Measurements from ENCODE around the gene MYO7A. TPM values are rescaled to one million over a fixed set of nuclear protein-coding genes. Genes with fewer than 3 reads are reported as not detected.

The MYO7A gene
- total and polyA plus RNA-seq, 2 of the 8 experiments (the other 6 are each of a cell fraction or from before 2014, with no cell fraction given) = 1.5 to 1.9 TPM

GRCh38 chr11:77138106-77138649 is 10.1 kb downstream of the MYO7A start:
- H3K27ac ChIP-seq (ENCODE audit: low read depth, low read length) = no peak overlapping the region
- no peak overlapping the region for H4K8ac ChIP-seq (ENCODE audit: extremely low read depth, insufficient read depth, low read length)
- H4K20me1 ChIP-seq (replicated peaks in 1 of 2; ENCODE audit: control insufficient read depth in 1 of 2, insufficient read depth in 2 of 2, low read length in 2 of 2) = no peaks in the 10 kb centered on the region
- no peaks in the 10 kb centered on the region for H3K9me3 ChIP-seq (ENCODE audit: insufficient read depth in 2 of 2, low read depth in 1 of 2, low read length in 1 of 2)
- no peak overlapping the region for H2BK15ac ChIP-seq (ENCODE audit: low read length)
- no peak overlapping the region for H2BK12ac ChIP-seq (ENCODE audit: low read depth, low read length)
- no peaks in the 10 kb centered on the region for H3K36me3 ChIP-seq (ENCODE audit: control insufficient read depth in 2 of 4, insufficient read depth in 4 of 4, low read length in 3 of 4)
- DNase-seq (ENCODE audit: low read depth in 1 of 2, low spot score in 2 of 2) (no peak), FAIRE-seq (no peak)
- POLR2A ChIA-PET (ENCODE audit: partially characterized antibody) = no interaction called here
- H3K79me1 ChIP-seq (ENCODE audit: low read depth, low read length) = no peaks in the 10 kb centered on the region
- WGBS, 2 experiments (ENCODE audit: extremely low coverage in 1 of 2, insufficient coverage in 1 of 2, insufficient read length in 1 of 2, insufficient replicate concordance in 2 of 2, low coverage in 1 of 2, low lambda C conversion rate in 2 of 2, missing lambda C conversion rate in 1 of 2) = 83% methylated on average over 9 of the region's 55 CpGs; no CpG with 5 or more reads in 1 of the 2 experiments
- H3K79me2 ChIP-seq (ENCODE audit: control insufficient read depth in 1 of 2, insufficient read depth in 2 of 2, low read length in 2 of 2) = no peaks in the 10 kb centered on the region
- no peaks in the 10 kb centered on the region; the same call in 1 of the 2 replicates for H3K23me2 ChIP-seq (ENCODE audit: low read depth, low read length)
- CTCF ChIA-PET (ENCODE audit: partially characterized antibody) = interaction anchor here (4.1 to 12.4 kb wide), 3 partner anchors 10 to 51 kb away, joined by 45 to 248 read pairs (median 48); partner anchors contain the start of gene MYO7A
- H2BK20ac ChIP-seq (ENCODE audit: low read length) = no peak overlapping the region
- H2AK5ac ChIP-seq (ENCODE audit: low read depth, low read length) = no peak overlapping the region
- no peak overlapping the region for H2AFZ ChIP-seq (ENCODE audit: low read length)
- no peak overlapping the region for H3K56ac ChIP-seq (replicated peaks; ENCODE audit: insufficient read length, low read depth, low read length)
- no peak overlapping the region for H4K5ac ChIP-seq (ENCODE audit: insufficient read length, low read depth, low read length)
- no peak overlapping the region for H3K4ac ChIP-seq (replicated peaks; ENCODE audit: insufficient read length, low read depth, low read length)
- no peak overlapping the region for H3K18ac ChIP-seq (ENCODE audit: extremely low read depth, low read length)
- H4K91ac ChIP-seq (replicated peaks; ENCODE audit: insufficient read length, low read length) = no peak overlapping the region
- no peak overlapping the region for H2BK120ac ChIP-seq (replicated peaks; ENCODE audit: low read depth, low read length)
- no peaks in the 10 kb centered on the region for H3K27me3 ChIP-seq (replicated peaks in 1 of 4; ENCODE audit: control insufficient read depth in 3 of 4, extremely low read depth in 1 of 4, insufficient read depth in 3 of 4, low read length in 3 of 4)
- H3K14ac ChIP-seq (ENCODE audit: insufficient read length) = no peak overlapping the region
- peaks cover 0 to 9% (median 2%) of the 10 kb centered on the region in 4 experiments; a peak in 4 of 7 replicates for H3K4me1 ChIP-seq (replicated peaks in 1 of 4; ENCODE audit: control insufficient read depth in 3 of 4, insufficient read depth in 4 of 4, low read length in 3 of 4)
- no peak overlapping the region for H3K4me3 ChIP-seq (ENCODE audit: extremely low read depth in 1 of 4, insufficient read depth in 2 of 4, low read depth in 3 of 4, low read length in 4 of 4)
- H2BK5ac ChIP-seq (ENCODE audit: low read depth, low read length) = no peak overlapping the region
- no peak overlapping the region for H3K9ac ChIP-seq (replicated peaks in 1 of 4; ENCODE audit: extremely low read depth in 1 of 4, low read depth in 3 of 4, low read length in 3 of 4)
- H3K23ac ChIP-seq (ENCODE audit: insufficient read length) = no peak overlapping the region
- no peak overlapping the region for H3K4me2 ChIP-seq (ENCODE audit: insufficient read depth in 1 of 2, low read depth in 2 of 2, low read length in 2 of 2)
- TF ChIP-seq USF2 (IDR thresholded peaks at IDR 0.05; ENCODE audit: low read length) (no peak), CBX5 (IDR thresholded peaks at IDR 0.05; ENCODE audit: low read depth, low read length) (no peak), POLR2A (IDR thresholded peaks at IDR 0.05; ENCODE audit: control extremely low read depth in 1 of 2, low read depth in 2 of 2, low read length in 2 of 2) (no peak), CTBP2 (IDR thresholded peaks at IDR 0.05; ENCODE audit: borderline replicate concordance, insufficient read depth, insufficient read length, low read length) (no peak), FOSL1 (IDR thresholded peaks at IDR 0.05; ENCODE audit: insufficient read depth, low read depth, low read length) (no peak), SP4 (IDR thresholded peaks at IDR 0.05; ENCODE audit: low read length) (no peak), KDM4A (IDR thresholded peaks at IDR 0.05; ENCODE audit: low read depth, low read length, severe bottlenecking) (no peak), RAD21 (IDR thresholded peaks at IDR 0.05 in 1 of 2, conservative IDR thresholded peaks at IDR 0.05 in 1 of 2; ENCODE audit: low read depth in 2 of 2, low read length in 2 of 2) (no peak), SIRT6 (IDR thresholded peaks at IDR 0.05; ENCODE audit: low read length) (no peak), TAF1 (IDR thresholded peaks at IDR 0.05; ENCODE audit: low read depth, low read length) (no peak), GABPA (IDR thresholded peaks at IDR 0.05; ENCODE audit: borderline replicate concordance, insufficient read depth, low read length) (no peak), TBP (IDR thresholded peaks at IDR 0.05; ENCODE audit: low read depth, low read length) (no peak)
